ENCODE data around the gene MRPS33. TPM values are rescaled to one million over a fixed set of nuclear protein-coding genes. Genes with fewer than 3 reads are reported as not detected.

MRPS33 gene
- total and polyA plus RNA-seq, 2 experiments from 2014 or later: 23.1 to 140 TPM

DNA sequence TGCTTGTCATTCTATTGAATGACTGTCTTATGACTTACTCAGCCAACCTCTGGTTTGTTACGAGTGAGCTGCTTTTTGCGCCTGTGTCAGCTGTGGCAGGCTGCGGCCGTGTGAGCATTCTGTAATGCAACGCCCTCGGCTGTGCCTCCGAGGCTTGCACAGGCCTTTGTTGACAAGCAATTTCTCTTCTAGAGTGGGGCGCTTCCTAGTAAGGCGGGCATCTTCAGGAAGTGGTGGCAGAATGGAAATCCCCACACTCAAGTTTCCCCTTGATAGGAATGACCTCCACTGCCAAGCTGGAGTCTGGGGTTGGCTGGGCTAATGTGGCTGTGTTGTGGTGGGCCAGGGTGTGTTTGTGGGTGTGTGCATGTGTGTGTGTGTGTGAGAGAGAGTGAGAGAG, 38.9 kb upstream of the MRPS33 start (continued):
- TF ChIP-seq POLR2AphosphoS5 (IDR thresholded peaks at IDR 0.05; ENCODE audit: low read depth) (no peak), JUNB (IDR thresholded peaks at IDR 0.05; ENCODE audit: unreplicated experiment) (no peak), EZH2phosphoT487 (IDR thresholded peaks at IDR 0.05; ENCODE audit: unreplicated experiment) (no peak), ZNF114 (CRISPR knock-in tag; IDR thresholded peaks at IDR 0.05) (no peak)
- TF ChIP-seq, protein P1, sequence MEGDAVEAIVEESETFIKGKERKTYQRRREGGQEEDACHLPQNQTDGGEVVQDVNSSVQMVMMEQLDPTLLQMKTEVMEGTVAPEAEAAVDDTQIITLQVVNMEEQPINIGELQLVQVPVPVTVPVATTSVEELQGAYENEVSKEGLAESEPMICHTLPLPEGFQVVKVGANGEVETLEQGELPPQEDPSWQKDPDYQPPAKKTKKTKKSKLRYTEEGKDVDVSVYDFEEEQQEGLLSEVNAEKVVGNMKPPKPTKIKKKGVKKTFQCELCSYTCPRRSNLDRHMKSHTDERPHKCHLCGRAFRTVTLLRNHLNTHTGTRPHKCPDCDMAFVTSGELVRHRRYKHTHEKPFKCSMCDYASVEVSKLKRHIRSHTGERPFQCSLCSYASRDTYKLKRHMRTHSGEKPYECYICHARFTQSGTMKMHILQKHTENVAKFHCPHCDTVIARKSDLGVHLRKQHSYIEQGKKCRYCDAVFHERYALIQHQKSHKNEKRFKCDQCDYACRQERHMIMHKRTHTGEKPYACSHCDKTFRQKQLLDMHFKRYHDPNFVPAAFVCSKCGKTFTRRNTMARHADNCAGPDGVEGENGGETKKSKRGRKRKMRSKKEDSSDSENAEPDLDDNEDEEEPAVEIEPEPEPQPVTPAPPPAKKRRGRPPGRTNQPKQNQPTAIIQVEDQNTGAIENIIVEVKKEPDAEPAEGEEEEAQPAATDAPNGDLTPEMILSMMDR (conservative IDR thresholded peaks at IDR 0.05; ENCODE audit: low read depth in 2 of 2): no peak
- TF ChIP-seq, protein P2, sequence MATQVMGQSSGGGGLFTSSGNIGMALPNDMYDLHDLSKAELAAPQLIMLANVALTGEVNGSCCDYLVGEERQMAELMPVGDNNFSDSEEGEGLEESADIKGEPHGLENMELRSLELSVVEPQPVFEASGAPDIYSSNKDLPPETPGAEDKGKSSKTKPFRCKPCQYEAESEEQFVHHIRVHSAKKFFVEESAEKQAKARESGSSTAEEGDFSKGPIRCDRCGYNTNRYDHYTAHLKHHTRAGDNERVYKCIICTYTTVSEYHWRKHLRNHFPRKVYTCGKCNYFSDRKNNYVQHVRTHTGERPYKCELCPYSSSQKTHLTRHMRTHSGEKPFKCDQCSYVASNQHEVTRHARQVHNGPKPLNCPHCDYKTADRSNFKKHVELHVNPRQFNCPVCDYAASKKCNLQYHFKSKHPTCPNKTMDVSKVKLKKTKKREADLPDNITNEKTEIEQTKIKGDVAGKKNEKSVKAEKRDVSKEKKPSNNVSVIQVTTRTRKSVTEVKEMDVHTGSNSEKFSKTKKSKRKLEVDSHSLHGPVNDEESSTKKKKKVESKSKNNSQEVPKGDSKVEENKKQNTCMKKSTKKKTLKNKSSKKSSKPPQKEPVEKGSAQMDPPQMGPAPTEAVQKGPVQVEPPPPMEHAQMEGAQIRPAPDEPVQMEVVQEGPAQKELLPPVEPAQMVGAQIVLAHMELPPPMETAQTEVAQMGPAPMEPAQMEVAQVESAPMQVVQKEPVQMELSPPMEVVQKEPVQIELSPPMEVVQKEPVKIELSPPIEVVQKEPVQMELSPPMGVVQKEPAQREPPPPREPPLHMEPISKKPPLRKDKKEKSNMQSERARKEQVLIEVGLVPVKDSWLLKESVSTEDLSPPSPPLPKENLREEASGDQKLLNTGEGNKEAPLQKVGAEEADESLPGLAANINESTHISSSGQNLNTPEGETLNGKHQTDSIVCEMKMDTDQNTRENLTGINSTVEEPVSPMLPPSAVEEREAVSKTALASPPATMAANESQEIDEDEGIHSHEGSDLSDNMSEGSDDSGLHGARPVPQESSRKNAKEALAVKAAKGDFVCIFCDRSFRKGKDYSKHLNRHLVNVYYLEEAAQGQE (IDR thresholded peaks at IDR 0.05; ENCODE audit: unreplicated experiment): no peak

DNA sequence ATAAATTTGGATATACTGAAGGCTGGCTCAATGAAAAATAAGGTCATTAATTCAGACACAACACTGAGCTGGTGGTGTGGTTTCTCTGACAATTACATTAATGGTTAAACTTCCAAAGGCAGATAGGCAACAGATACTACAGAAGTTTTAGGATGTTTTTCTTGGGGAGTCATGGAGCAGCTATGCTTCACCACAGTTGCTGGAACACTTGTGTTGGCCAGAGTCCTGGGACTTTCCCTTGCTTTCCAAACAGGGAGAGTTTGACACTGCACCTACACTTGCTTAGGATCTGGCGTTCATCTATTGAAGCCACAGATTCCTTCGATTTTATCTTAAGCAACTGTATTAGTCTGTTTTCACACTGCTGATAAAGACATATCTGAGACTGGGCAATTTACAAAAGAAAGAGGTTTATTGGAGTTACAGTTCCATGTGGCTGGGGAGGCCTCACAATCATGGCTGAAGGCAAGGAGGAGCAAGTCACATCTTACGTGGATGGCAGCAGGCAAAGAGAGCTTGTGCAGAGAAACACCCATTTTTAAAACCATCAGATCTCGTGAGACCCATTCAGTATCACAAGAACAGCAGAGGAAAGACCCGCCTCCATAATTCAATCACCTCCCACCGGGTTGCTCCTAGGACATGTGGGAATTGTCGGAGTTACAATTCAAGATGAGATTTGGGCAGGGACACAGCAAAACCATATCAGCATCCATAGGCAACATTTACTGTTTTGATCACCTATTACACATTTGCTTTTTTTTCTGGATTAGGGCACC, 31.3 kb upstream of the MRPS33 start:
- H3K4me2 ChIP-seq: no peak overlapping the region
- H3K79me2 ChIP-seq (replicated peaks; ENCODE audit: insufficient read depth): no peaks in the 10 kb centered on the region
- no peak overlapping the region for H3K27ac ChIP-seq (ENCODE audit: low read depth)
- H3K36me3 ChIP-seq (ENCODE audit: insufficient read depth): no peaks in the 10 kb centered on the region
- no peaks in the 10 kb centered on the region for H3F3A ChIP-seq (replicated peaks; ENCODE audit: low read depth)
- H3K4me1 Mint-ChIP-seq: no peaks in the 10 kb centered on the region
- H3K4me1 ChIP-seq (ENCODE audit: insufficient read depth): no peaks in the 10 kb centered on the region
- no peaks in the 10 kb centered on the region for H3K36me3 Mint-ChIP-seq (ENCODE audit: low read depth)
- TF ChIP-seq ZNF114 (CRISPR knock-in tag; IDR thresholded peaks at IDR 0.05): no peak
- no peaks in the 10 kb centered on the region for H3K27me3 ChIP-seq (ENCODE audit: insufficient read depth)
- H4K20me1 ChIP-seq (replicated peaks; ENCODE audit: insufficient read depth): no peaks in the 10 kb centered on the region
- H2AFZ ChIP-seq: no peak overlapping the region
- no peak overlapping the region for H3K4me3 ChIP-seq
- no peaks in the 10 kb centered on the region for H3K9me2 ChIP-seq (ENCODE audit: insufficient read depth)
- no peak for ATAC-seq
- no peak overlapping the region for H3K27ac Mint-ChIP-seq
- no peak for DNase-seq (ENCODE audit: low spot score)
- peaks cover 1% of the 10 kb centered on the region for H3K27me3 Mint-ChIP-seq (ENCODE audit: insufficient read depth, low read depth, poor library complexity)
- no peaks in the 10 kb centered on the region; the same call in 2 of the 3 replicates for H3K9me3 Mint-ChIP-seq
- no peak overlapping the region for H3K4me3 Mint-ChIP-seq

Data from GM23338 (cell line).